Calu3 (cell line): Measurements from ENCODE around the gene CACNA2D3. TPM values are rescaled to one million over a fixed set of nuclear protein-coding genes. Genes with fewer than 3 reads are reported as not detected.

Source experiments
- BruUV-seq: library from RNA; stranded (reverse); fragments of 400-500 nt; replicated peaks from 2 replicates; lab custom pipeline; 2021; lab: Mats Ljungman, UMichigan
- CTCF ChIA-PET: fragments of 300-600 bp; sonication (Branson Sonifier 250); formaldehyde crosslinking; loops from one replicate; lab custom pipeline; 2022; ENCODE audit warnings: antibody characterized with exemption; lab: Charles Lee
- DNase-seq: peaks from one replicate; pipeline ENCODE4 v3.0.0; 2022
- H3K27ac Mint-ChIP-seq: one replicate; pipeline ENCODE4 v1.8.0; 2022; ENCODE audit warnings: mixed read lengths; ENCODE audit not compliant: unreplicated experiment
- H3K27me3 Mint-ChIP-seq: one replicate; pipeline ENCODE4 v1.8.0; 2022; ENCODE audit warnings: mixed read lengths; ENCODE audit not compliant: unreplicated experiment
- H3K36me3 Mint-ChIP-seq: one replicate; pipeline ENCODE4 v1.8.0; 2022; ENCODE audit warnings: mild to moderate bottlenecking, moderate library complexity, mixed read lengths; ENCODE audit not compliant: insufficient read depth, unreplicated experiment
- H3K4me1 Mint-ChIP-seq: one replicate; pipeline ENCODE4 v1.8.0; 2022; ENCODE audit warnings: mild to moderate bottlenecking, low read depth, mixed read lengths; ENCODE audit not compliant: unreplicated experiment
- H3K4me3 Mint-ChIP-seq: one replicate; pipeline ENCODE4 v1.8.0; 2022; ENCODE audit warnings: mild to moderate bottlenecking, low read depth, moderate library complexity, mixed read lengths; ENCODE audit not compliant: unreplicated experiment
- H3K9me3 Mint-ChIP-seq: one replicate; pipeline ENCODE4 v1.8.0; 2022; ENCODE audit warnings: low read depth, mixed read lengths; ENCODE audit not compliant: unreplicated experiment
- intact Hi-C: fragments of 100-400 bp; cut with micrococcal nuclease; formaldehyde crosslinking; loops from one replicate; pipeline ENCODE4 v1.10.0; 2022; ENCODE audit not compliant: unreplicated experiment
- total RNA-seq: library from RNA; stranded (reverse); gene quantifications from 2 replicates; pipeline ENCODE4 v1.2.3, GENCODE V29; 2022
- TF ChIP-seq, protein P1 (sequence below): fragments of 200-600 bp; IDR thresholded peaks from one replicate; pipeline ENCODE4 v1.8.0; 2022; ENCODE audit warnings: antibody characterized with exemption; ENCODE audit not compliant: unreplicated experiment

The CACNA2D3 gene
- total RNA-seq, 1 experiment from 2014 or later: not detected

DNA sequence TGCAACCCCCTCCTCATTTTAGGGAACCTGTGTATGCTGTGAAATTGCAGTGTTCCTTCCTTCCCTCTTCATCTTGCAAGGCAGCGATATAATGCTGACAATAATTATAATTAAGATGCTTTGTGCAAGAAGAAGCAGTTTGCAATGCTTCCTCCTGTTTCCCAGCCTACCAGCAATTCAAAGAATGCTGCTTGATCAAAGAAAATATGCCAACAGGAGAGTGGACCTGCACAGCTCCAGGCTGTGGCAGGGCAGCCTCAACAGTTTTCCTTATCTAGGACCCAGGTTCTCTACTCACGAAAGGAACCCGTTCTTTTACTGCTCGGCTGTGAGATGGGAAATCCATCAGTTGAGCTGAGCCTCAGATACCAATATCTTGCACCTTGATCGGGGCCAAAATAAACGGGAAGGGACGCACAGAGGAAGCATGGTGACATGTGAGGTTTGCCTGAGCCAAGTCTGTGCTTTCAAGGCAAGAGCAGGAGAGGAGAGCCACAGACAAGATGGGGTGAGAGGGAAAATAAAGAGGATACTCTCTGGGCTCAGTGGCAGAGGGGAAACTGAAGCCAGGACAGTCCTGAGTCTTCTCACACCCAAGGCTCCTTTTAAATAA is 828.1 kb downstream of the CACNA2D3 start:
- intact Hi-C loops: no loop called here
- BruUV-seq: no TSS peak
- Mint-ChIP-seq H3K27me3 (no peaks in the 10 kb centered on the region), H3K9me3 (peaks cover 3% of the 10 kb centered on the region), H3K36me3 (no peaks in the 10 kb centered on the region), H3K4me3 (no peak overlapping the region), H3K27ac (no peak overlapping the region), H3K4me1 (no peaks in the 10 kb centered on the region)
- no peak for DNase-seq
- TF ChIP-seq, protein P1, sequence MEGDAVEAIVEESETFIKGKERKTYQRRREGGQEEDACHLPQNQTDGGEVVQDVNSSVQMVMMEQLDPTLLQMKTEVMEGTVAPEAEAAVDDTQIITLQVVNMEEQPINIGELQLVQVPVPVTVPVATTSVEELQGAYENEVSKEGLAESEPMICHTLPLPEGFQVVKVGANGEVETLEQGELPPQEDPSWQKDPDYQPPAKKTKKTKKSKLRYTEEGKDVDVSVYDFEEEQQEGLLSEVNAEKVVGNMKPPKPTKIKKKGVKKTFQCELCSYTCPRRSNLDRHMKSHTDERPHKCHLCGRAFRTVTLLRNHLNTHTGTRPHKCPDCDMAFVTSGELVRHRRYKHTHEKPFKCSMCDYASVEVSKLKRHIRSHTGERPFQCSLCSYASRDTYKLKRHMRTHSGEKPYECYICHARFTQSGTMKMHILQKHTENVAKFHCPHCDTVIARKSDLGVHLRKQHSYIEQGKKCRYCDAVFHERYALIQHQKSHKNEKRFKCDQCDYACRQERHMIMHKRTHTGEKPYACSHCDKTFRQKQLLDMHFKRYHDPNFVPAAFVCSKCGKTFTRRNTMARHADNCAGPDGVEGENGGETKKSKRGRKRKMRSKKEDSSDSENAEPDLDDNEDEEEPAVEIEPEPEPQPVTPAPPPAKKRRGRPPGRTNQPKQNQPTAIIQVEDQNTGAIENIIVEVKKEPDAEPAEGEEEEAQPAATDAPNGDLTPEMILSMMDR: no peak
- CTCF ChIA-PET: no interaction called here

DNA sequence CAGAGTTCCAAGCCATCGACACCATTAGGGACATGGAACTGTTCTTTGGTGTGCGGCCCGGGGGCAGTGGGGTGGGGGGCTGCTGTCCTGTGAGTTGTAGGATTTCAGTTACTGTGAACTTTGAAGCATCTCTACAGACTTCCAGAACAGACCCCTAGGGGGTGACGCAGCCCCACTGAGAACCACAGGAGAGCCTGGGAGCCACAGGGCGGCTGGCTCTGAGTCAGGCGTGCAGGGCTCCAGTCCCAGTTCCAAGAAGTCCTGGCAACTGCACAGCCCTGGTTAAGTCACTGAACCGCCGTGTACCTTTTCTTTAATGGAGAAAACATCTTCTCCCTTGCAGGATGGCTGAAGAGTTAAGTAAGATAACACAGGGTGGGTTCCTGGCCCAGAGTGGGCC is 829.1 kb downstream of the CACNA2D3 start:
- Mint-ChIP-seq H3K27ac (no peak overlapping the region), H3K4me1 (no peaks in the 10 kb centered on the region), H3K36me3 (no peaks in the 10 kb centered on the region), H3K27me3 (no peaks in the 10 kb centered on the region), H3K4me3 (no peak overlapping the region), H3K9me3 (peaks cover 3% of the 10 kb centered on the region)
- TF ChIP-seq, protein P1: no peak
- intact Hi-C loops: no loop called here
- CTCF ChIA-PET: no interaction called here
- no peak for DNase-seq
- no TSS peak for BruUV-seq

DNA sequence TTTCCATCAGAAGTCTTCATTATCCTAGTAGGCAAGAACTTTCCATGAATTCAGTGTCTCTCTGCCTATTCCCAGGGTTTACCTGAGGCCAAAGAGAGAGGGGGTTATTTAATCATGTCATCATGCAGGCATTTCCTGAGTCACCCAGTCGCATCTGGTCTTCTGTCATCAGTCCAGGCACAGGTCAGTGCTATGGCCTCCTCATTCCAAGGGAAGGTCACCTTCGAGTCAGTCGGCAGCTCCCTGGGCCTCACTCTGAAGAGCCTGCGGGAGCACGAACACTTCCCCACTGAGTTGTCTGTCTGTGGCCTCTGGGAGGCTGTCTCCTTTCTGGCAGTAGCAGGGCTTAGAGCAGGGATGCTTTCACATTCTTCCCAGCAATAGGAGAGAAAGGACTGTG is 831.7 kb downstream of the CACNA2D3 start:
- CTCF ChIA-PET: no interaction called here
- BruUV-seq: no TSS peak
- intact Hi-C loops: no loop called here
- no peaks in the 10 kb centered on the region for H3K4me1 Mint-ChIP-seq
- H3K4me3 Mint-ChIP-seq: no peak overlapping the region
- no peaks in the 10 kb centered on the region for H3K36me3 Mint-ChIP-seq
- TF ChIP-seq, protein P1: no peak
- H3K27ac Mint-ChIP-seq: no peak overlapping the region
- no peak for DNase-seq
- no peaks in the 10 kb centered on the region for H3K27me3 Mint-ChIP-seq
- H3K9me3 Mint-ChIP-seq: peaks cover 3% of the 10 kb centered on the region

DNA sequence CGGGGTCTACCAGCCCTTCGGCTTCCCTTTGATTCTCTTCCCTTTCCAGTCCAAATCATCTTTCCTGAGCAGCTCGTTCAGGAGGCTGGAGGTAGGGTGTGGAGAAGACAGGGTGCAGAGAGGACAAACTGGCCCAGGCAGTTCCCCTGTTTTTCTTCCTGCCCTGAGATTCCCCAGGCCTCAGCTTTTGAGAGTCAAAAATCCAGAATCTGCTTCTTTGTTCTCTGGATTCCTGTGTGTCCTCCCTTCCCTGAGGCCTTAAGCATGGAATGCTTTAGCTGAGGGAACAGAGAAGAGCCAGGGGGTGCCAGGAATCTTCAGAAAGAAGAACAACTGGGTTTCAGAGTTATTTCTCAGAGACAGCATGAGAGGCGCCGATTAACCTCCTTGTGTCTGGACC is 832.2 kb downstream of the CACNA2D3 start:
- intact Hi-C loops: no loop called here
- H3K4me1 Mint-ChIP-seq: no peaks in the 10 kb centered on the region
- CTCF ChIA-PET: interaction anchor here (0.6 kb wide), 1 partner anchor 1203 kb away, joined by 6 read pairs; no protein-coding TSS in a partner anchor

More for the DNA sequence above, 832.2 kb downstream of the CACNA2D3 start:
- BruUV-seq: no TSS peak
- Mint-ChIP-seq H3K4me3 (no peak overlapping the region), H3K36me3 (no peaks in the 10 kb centered on the region), H3K27me3 (no peaks in the 10 kb centered on the region), H3K9me3 (peaks cover 3% of the 10 kb centered on the region), H3K27ac (no peak overlapping the region)
- TF ChIP-seq, protein P1: no peak
- DNase-seq: no peak
